HepG2 (cell line): ENCODE measurements around the gene INSR. TPM values are rescaled to one million over a fixed set of nuclear protein-coding genes. Genes with fewer than 3 reads are reported as not detected.

Source experiments
- AGO2 ChIP-seq: fragments of 200-400 bp; formaldehyde crosslinking; optimal IDR thresholded peaks from 2 replicates; pipeline ENCODE3; 2017; ENCODE audit warnings: mild to moderate bottlenecking, low read depth, low read length, moderate library complexity
- CBFB ChIP-seq: sonication (generic); formaldehyde crosslinking; IDR thresholded peaks from 2 replicates; pipeline ENCODE4 v1.4.0; 2020; ENCODE audit warnings: missing genetic modification reagents
- ELF3 ChIP-seq: IDR thresholded peaks from 2 replicates; pipeline ENCODE4 v1.6.1; 2016; ENCODE audit warnings: missing genetic modification reagents, missing compliant biosample characterization
- EP300 ChIP-seq, 3 experiments: sonication (generic) in 1 of 3; formaldehyde crosslinking in 1 of 3; IDR thresholded peaks; 2 replicates each; pipeline versions ENCODE4 v1.5.1 to v1.6.1; 2011 to 2020; ENCODE audit warnings: low read depth in 2 of 3, low read length in 2 of 3, borderline replicate concordance in 1 of 3, improper control_type of control experiment in 1 of 3, mild to moderate bottlenecking in 1 of 3, missing genetic modification reagents in 1 of 3, moderate library complexity in 1 of 3
- HOXD1 ChIP-seq: sonication (generic); formaldehyde crosslinking; IDR thresholded peaks from 2 replicates; pipeline ENCODE4 v1.5.0; 2020; ENCODE audit warnings: missing genetic modification reagents
- NFATC3 ChIP-seq: sonication (generic); formaldehyde crosslinking; IDR thresholded peaks from 2 replicates; pipeline ENCODE4 v1.5.1; 2020; ENCODE audit warnings: mild to moderate bottlenecking, missing genetic modification reagents
- NR3C1 ChIP-seq: sonication (generic); formaldehyde crosslinking; IDR thresholded peaks from 2 replicates; pipeline ENCODE4 v1.4.0; 2020; ENCODE audit warnings: missing genetic modification reagents
- PCBP1 ChIP-seq: fragments of 200-400 bp; formaldehyde crosslinking; IDR thresholded peaks from 2 replicates; pipeline ENCODE4 v1.6.1; 2017; ENCODE audit warnings: mild to moderate bottlenecking, low read depth, low read length, borderline replicate concordance
- RELA ChIP-seq: sonication (generic); formaldehyde crosslinking; IDR thresholded peaks from 2 replicates; pipeline ENCODE4 v1.4.0; 2020; ENCODE audit warnings: missing genetic modification reagents
- REST ChIP-seq, 2 experiments: IDR thresholded peaks; 2 replicates each; pipeline ENCODE4 v1.6.1; 2011 to 2012; ENCODE audit warnings: low read length in 2 of 2, borderline replicate concordance in 1 of 2, low read depth in 1 of 2, mild to moderate bottlenecking in 1 of 2, moderate library complexity in 1 of 2
- SAP130 ChIP-seq: IDR thresholded peaks from 2 replicates; pipeline ENCODE4 v1.6.1; 2016; ENCODE audit warnings: low read depth
- SRF ChIP-seq: IDR thresholded peaks from 2 replicates; pipeline ENCODE4 v1.6.1; 2011; ENCODE audit warnings: mild to moderate bottlenecking, low read depth, low read length, moderate library complexity
- SRSF9 ChIP-seq: fragments of 200-400 bp; formaldehyde crosslinking; IDR thresholded peaks from 2 replicates; pipeline ENCODE4 v1.6.1; 2018; ENCODE audit warnings: borderline replicate concordance, mild to moderate bottlenecking, low read depth, low read length; ENCODE audit not compliant: insufficient read depth, poor library complexity, severe bottlenecking
- TRIM22 ChIP-seq: fragments of 450-650 bp; IDR thresholded peaks from 2 replicates; pipeline ENCODE4 v1.6.1; 2017
- ZBTB38 ChIP-seq: sonication (generic); formaldehyde crosslinking; IDR thresholded peaks from 2 replicates; pipeline ENCODE4 v1.5.1; 2020; ENCODE audit warnings: mild to moderate bottlenecking, missing genetic modification reagents
- ZNF263 ChIP-seq: sonication (generic); formaldehyde crosslinking; IDR thresholded peaks from 2 replicates; pipeline ENCODE4 v1.4.0; 2020; ENCODE audit warnings: missing genetic modification reagents
- ZNF414 ChIP-seq: sonication (generic); formaldehyde crosslinking; IDR thresholded peaks from 2 replicates; pipeline ENCODE4 v1.5.0; 2020; ENCODE audit warnings: missing genetic modification reagents
- ZNF530 ChIP-seq: sonication (generic); formaldehyde crosslinking; IDR thresholded peaks from 2 replicates; pipeline ENCODE4 v1.5.0; 2020; ENCODE audit warnings: low read depth, mild to moderate bottlenecking, missing genetic modification reagents
- ZNF616 ChIP-seq: sonication (generic); formaldehyde crosslinking; IDR thresholded peaks from 2 replicates; pipeline ENCODE4 v1.5.0; 2020; ENCODE audit warnings: low read depth, mild to moderate bottlenecking, missing genetic modification reagents
- ZNF724P ChIP-seq: sonication (generic); formaldehyde crosslinking; IDR thresholded peaks from 2 replicates; pipeline ENCODE4 v1.8.0; 2022; ENCODE audit warnings: missing genetic modification reagents, borderline replicate concordance
- polyA plus RNA-seq, 8 experiments: library from polyadenylated mRNA; depleted of rRNA in 3 of 8; stranded (reverse) in 7 of 8; unstranded in 1 of 8; fragments of >200 nt; fragmentation: Illumina TruSeq in 4 of 8; extraction: Trizol in 4 of 8; gene quantifications; 2 replicates each; pipeline versions ENCODE4 v1.2.1 to v1.2.3, GENCODE V29; 2011 to 2016; ENCODE audit warnings: low read depth in 4 of 8, missing spikeins in 1 of 8, mixed read lengths in 1 of 8; ENCODE audit not compliant: insufficient read depth in 1 of 8
- total RNA-seq, 5 experiments: library from RNA; depleted of rRNA; stranded (reverse); fragments of >200 nt; fragmentation: Illumina TruSeq; extraction: Trizol; gene quantifications; 2 replicates each; pipeline ENCODE4 v1.2.3, GENCODE V29; 2016; ENCODE audit warnings: low read depth in 1 of 5

The INSR gene
- total and polyA plus RNA-seq, 2 of the 13 experiments (the other 11 are each of a cell fraction or from before 2014, with no cell fraction given), result 24.2 to 29.8 TPM

GRCh38 chr19:7340959-7341837 is 47.0 kb upstream of the INSR start (continued):
- no peak for TF ChIP-seq ZNF616 (CRISPR knock-in tag)
- TF ChIP-seq TRIM22, result no peak
- no peak for TF ChIP-seq EP300 (IDR thresholded peaks at IDR 0.05; ENCODE audit: low read depth in 2 of 2, low read length in 2 of 2)
- TF ChIP-seq EP300 (CRISPR knock-in tag; IDR thresholded peaks at IDR 0.05; ENCODE audit: borderline replicate concordance), result no peak
- TF ChIP-seq SAP130, result no peak
- no peak for TF ChIP-seq RELA
- no peak for TF ChIP-seq ZNF414 (CRISPR knock-in tag)
- TF ChIP-seq AGO2, result no peak
- no peak for TF ChIP-seq NFATC3 (CRISPR knock-in tag)
- no peak for TF ChIP-seq SRF
- TF ChIP-seq ZNF530, result no peak
- TF ChIP-seq ZNF724P (CRISPR knock-in tag), result no peak
- TF ChIP-seq ELF3, result peak; percentile 45; the same call in 1 of the 2 replicates
- TF ChIP-seq NR3C1 (CRISPR knock-in tag), result no peak
- no peak for TF ChIP-seq HOXD1 (CRISPR knock-in tag)
- no peak for TF ChIP-seq ZBTB38
- TF ChIP-seq ZNF263, result 0 out of 2 replicates have a peak, but pooled peaks have one; percentile 19
- TF ChIP-seq PCBP1, result no peak
- no peak for TF ChIP-seq SRSF9
- no peak for TF ChIP-seq REST (IDR thresholded peaks at IDR 0.05; ENCODE audit: borderline replicate concordance in 1 of 2, low read depth in 1 of 2, low read length in 2 of 2)
- peak; percentile 27; the same call in 1 of the 2 replicates for TF ChIP-seq CBFB (CRISPR knock-in tag)
